ENCODE measurements around the gene FAM200B. TPM values are rescaled to one million over a fixed set of nuclear protein-coding genes. Genes with fewer than 3 reads are reported as not detected.
A peak's percentile ranks its signal among the peaks of the same experiment; 100 is the strongest.

FAM200B gene
- total RNA-seq, 1 donor from 2014 or later: 28.5 TPM

GRCh38 chr4:15652191-15652590 lies 29.4 kb upstream of the FAM200B start:
- TF ChIP-seq CTCF (conservative IDR thresholded peaks at IDR 0.05; ENCODE audit: low read depth, low read length): no peak
- no peak for DNase-seq (ENCODE audit: low read depth)
- peak overlapping the region; percentile 74 for H3K4me3 ChIP-seq (ENCODE audit: low read depth, low read length)

- DNase-seq (ENCODE audit: low read depth): no peak
- peak overlapping the region; percentile 74 for H3K4me3 ChIP-seq (ENCODE audit: low read depth, low read length)
- TF ChIP-seq CTCF (conservative IDR thresholded peaks at IDR 0.05; ENCODE audit: low read depth, low read length): no peak
Measured at GRCh38 chr4:15652841-15653240, 28.8 kb upstream of the FAM200B start.

- no peak for DNase-seq (ENCODE audit: low read depth)
- no peak for TF ChIP-seq CTCF (conservative IDR thresholded peaks at IDR 0.05; ENCODE audit: low read depth, low read length)
- H3K4me3 ChIP-seq (ENCODE audit: low read depth, low read length): peak overlapping the region; percentile 74
Measured at GRCh38 chr4:15653420-15653819, 28.2 kb upstream of the FAM200B start.

GRCh38 chr4:15653864-15654592 lies 27.6 kb upstream of the FAM200B start:
- peak overlapping the region; percentile 74 for H3K4me3 ChIP-seq (ENCODE audit: low read depth, low read length)
- no peak for DNase-seq (ENCODE audit: low read depth)
- TF ChIP-seq CTCF (conservative IDR thresholded peaks at IDR 0.05; ENCODE audit: low read depth, low read length): no peak

GRCh38 chr4:15654593-15655222 lies 26.9 kb upstream of the FAM200B start:
- no peak for DNase-seq (ENCODE audit: low read depth)
- TF ChIP-seq CTCF (conservative IDR thresholded peaks at IDR 0.05; ENCODE audit: low read depth, low read length): no peak

GRCh38 chr4:15655223-15656037 lies 26.2 kb upstream of the FAM200B start, which contains the start of gene FBXL5:
TSS of gene FBXL5 (minus strand) at chr4:15655357. CDS start at chr4:15655287, 70 bp downstream.
- peak within 1 kb of the TSS; percentile 74 for H3K4me3 ChIP-seq (ENCODE audit: low read depth, low read length)
- no peak for DNase-seq (ENCODE audit: low read depth)

More at GRCh38 chr4:15654593-15655222, 26.9 kb upstream of the FAM200B start:
- peak overlapping the region; percentile 74 for H3K4me3 ChIP-seq (ENCODE audit: low read depth, low read length)

More at GRCh38 chr4:15655223-15656037, 26.2 kb upstream of the FAM200B start, which contains the start of gene FBXL5:
- no peak for TF ChIP-seq CTCF (conservative IDR thresholded peaks at IDR 0.05; ENCODE audit: low read depth, low read length)

Measured in epithelial cell of proximal tubule (primary cell).